ENCODE results near the gene NDUFB7.

The NDUFB7 gene

GRCh38 chr19:14582894-14583340, 11.1 kb upstream of the NDUFB7 start, which contains the start of gene CLEC17A:
CLEC17A (plus strand) TSS chr19:14583084; CDS start chr19:14583161, 77 bp downstream.
- Histone ChIP-seq H3K4me3 (ENCODE audit: low read length) (no peak within 1 kb of the TSS), H3K4me2 (ENCODE audit: low read depth, low read length) (no peak within 1 kb of the TSS)

DNA sequence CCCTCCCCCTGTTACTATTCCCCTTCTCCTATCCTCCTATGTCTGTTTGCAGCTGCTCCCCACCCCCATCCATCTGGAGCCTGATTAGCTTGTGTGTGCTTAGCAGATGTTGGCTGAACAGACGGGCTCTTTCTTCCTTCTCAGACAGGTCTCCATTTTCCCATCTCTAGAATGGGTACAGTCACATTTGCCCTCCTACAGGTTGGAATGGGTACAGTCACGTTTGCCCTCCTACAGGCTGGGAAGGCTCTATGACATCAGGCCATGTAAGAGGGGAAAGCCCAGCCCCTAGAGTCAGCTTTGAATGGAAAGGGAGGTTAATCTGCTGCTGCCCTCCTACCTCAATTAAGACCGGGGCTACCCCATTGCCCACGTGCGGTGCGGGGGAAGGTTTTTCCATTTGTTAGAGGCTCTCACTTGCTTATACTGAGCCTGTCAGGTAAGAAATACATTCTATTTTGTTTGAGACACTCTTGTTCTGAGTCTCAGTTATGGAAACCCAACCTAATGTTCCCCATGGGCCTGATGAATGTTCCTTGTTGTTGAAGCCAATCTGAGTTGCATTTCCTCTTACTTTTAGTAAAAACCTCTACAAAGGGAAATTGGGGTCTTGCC, 8.9 kb upstream of the NDUFB7 start:
- Histone ChIP-seq H3K4me2 (ENCODE audit: low read depth, low read length) (no peak overlapping the region), H4K20me1 (ENCODE audit: insufficient read depth, low read length) (no peaks in the 10 kb centered on the region), H3K4me3 (ENCODE audit: low read length) (no peak overlapping the region), H3K9me3 (replicated peaks; ENCODE audit: insufficient read depth, low read length) (no peaks in the 10 kb centered on the region), H3K36me3 (replicated peaks; ENCODE audit: insufficient read depth, low read length) (no peaks in the 10 kb centered on the region), H3K27ac (ENCODE audit: low read length) (no peak overlapping the region), H3K79me2 (ENCODE audit: low read length) (no peaks in the 10 kb centered on the region), H3K9me2 (replicated peaks; ENCODE audit: insufficient read depth, low read length) (no peaks in the 10 kb centered on the region), H3K9ac (ENCODE audit: low read length) (no peak overlapping the region), H2AFZ (ENCODE audit: low read length) (no peak overlapping the region), H3F3A (ENCODE audit: insufficient read depth, low read length) (no peaks in the 10 kb centered on the region), H3K27me3 (replicated peaks; ENCODE audit: insufficient read depth, low read length) (peaks cover 34% of the 10 kb centered on the region), H3K4me1 (ENCODE audit: low read length) (no peaks in the 10 kb centered on the region)
- DNase-seq: no peak
- TF ChIP-seq CTCF (IDR thresholded peaks at IDR 0.05; ENCODE audit: low read length) (no peak), EZH2phosphoT487 (IDR thresholded peaks at IDR 0.05; ENCODE audit: low read length) (no peak), EZH2 (optimal IDR thresholded peaks at IDR 0.05; ENCODE audit: low read depth, low read length) (no peak)

More at GRCh38 chr19:14582894-14583340, 11.1 kb upstream of the NDUFB7 start, which contains the start of gene CLEC17A:
- TF ChIP-seq CTCF (IDR thresholded peaks at IDR 0.05; ENCODE audit: low read length): no peak
- no peak within 1 kb of the TSS for H3K27ac ChIP-seq (ENCODE audit: low read length)
- H3K9me2 ChIP-seq (replicated peaks; ENCODE audit: insufficient read depth, low read length): no peaks in the 10 kb centered on the region
- DNase-seq: no peak
- no peaks in the 10 kb centered on the region for H3K9me3 ChIP-seq (replicated peaks; ENCODE audit: insufficient read depth, low read length)
- peaks cover 34% of the 10 kb centered on the region for H3K27me3 ChIP-seq (replicated peaks; ENCODE audit: insufficient read depth, low read length)
- H3F3A ChIP-seq (ENCODE audit: insufficient read depth, low read length): no peaks in the 10 kb centered on the region
- no peaks in the 10 kb centered on the region for H3K36me3 ChIP-seq (replicated peaks; ENCODE audit: insufficient read depth, low read length)
- no peaks in the 10 kb centered on the region for H3K4me1 ChIP-seq (ENCODE audit: low read length)
- no peak within 1 kb of the TSS for H2AFZ ChIP-seq (ENCODE audit: low read length)
- no peak within 1 kb of the TSS for H3K9ac ChIP-seq (ENCODE audit: low read length)
- H4K20me1 ChIP-seq (ENCODE audit: insufficient read depth, low read length): no peaks in the 10 kb centered on the region
- H3K79me2 ChIP-seq (ENCODE audit: low read length): no peaks in the 10 kb centered on the region

- H3K4me3 ChIP-seq (ENCODE audit: low read length): no peak overlapping the region
- H3K4me2 ChIP-seq (ENCODE audit: low read depth, low read length): no peak overlapping the region
- no peaks in the 10 kb centered on the region for H4K20me1 ChIP-seq (ENCODE audit: insufficient read depth, low read length)
- no peak overlapping the region for H2AFZ ChIP-seq (ENCODE audit: low read length)
- H3K4me1 ChIP-seq (ENCODE audit: low read length): no peaks in the 10 kb centered on the region
- TF ChIP-seq EZH2phosphoT487 (IDR thresholded peaks at IDR 0.05; ENCODE audit: low read length) (no peak), CTCF (IDR thresholded peaks at IDR 0.05; ENCODE audit: low read length) (no peak), EZH2 (optimal IDR thresholded peaks at IDR 0.05; ENCODE audit: low read depth, low read length) (no peak)
- H3K9me2 ChIP-seq (replicated peaks; ENCODE audit: insufficient read depth, low read length): no peaks in the 10 kb centered on the region
- H3K36me3 ChIP-seq (replicated peaks; ENCODE audit: insufficient read depth, low read length): no peaks in the 10 kb centered on the region
- H3K79me2 ChIP-seq (ENCODE audit: low read length): no peaks in the 10 kb centered on the region
- peaks cover 31% of the 10 kb centered on the region for H3K27me3 ChIP-seq (replicated peaks; ENCODE audit: insufficient read depth, low read length)
- H3K9me3 ChIP-seq (replicated peaks; ENCODE audit: insufficient read depth, low read length): no peaks in the 10 kb centered on the region
- DNase-seq: no peak
- no peaks in the 10 kb centered on the region for H3F3A ChIP-seq (ENCODE audit: insufficient read depth, low read length)
- H3K27ac ChIP-seq (ENCODE audit: low read length): no peak overlapping the region
- no peak overlapping the region for H3K9ac ChIP-seq (ENCODE audit: low read length)
These were observed 6.1 kb upstream of the NDUFB7 start for GRCh38 chr19:14577885-14578427.

All from MM.1S (cell line).